Neuron (in vitro differentiated cells): ENCODE data around the gene SNX8.
"Not testable (repeated sequence)": the region's sequence is repeated elsewhere in the genome, so short reads cannot be mapped to it uniquely, and the experiment has no call there.

Source experiments
- H2AFZ ChIP-seq: one replicate; pipeline ENCODE4 v1.6.1; 2013; ENCODE audit warnings: low read depth, mild to moderate bottlenecking, inconsistent platforms, low read length, moderate library complexity
- H3K27me3 ChIP-seq: one replicate; pipeline ENCODE4 v1.6.1; 2013; ENCODE audit warnings: low read length; ENCODE audit not compliant: insufficient read depth
- H3K36me3 ChIP-seq: one replicate; pipeline ENCODE4 v1.6.1; 2013; ENCODE audit warnings: low read length; ENCODE audit not compliant: insufficient read depth
- H3K4me1 ChIP-seq: one replicate; pipeline ENCODE4 v1.6.1; 2013; ENCODE audit warnings: low read length; ENCODE audit not compliant: insufficient read depth
- H3K4me3 ChIP-seq: 2 replicates; pipeline ENCODE4 v1.5.1; 2013; ENCODE audit warnings: mild to moderate bottlenecking, low read length, moderate library complexity
- H3K9me3 ChIP-seq: one replicate; pipeline ENCODE4 v1.6.1; 2013; ENCODE audit warnings: low read length

SNX8 gene

GRCh38 chr7:2350861-2351260, 36.6 kb upstream of the SNX8 start:
- H3K27me3 ChIP-seq = no peaks in the 10 kb centered on the region
- H2AFZ ChIP-seq = no peak overlapping the region
- no peak overlapping the region for H3K4me3 ChIP-seq
- no peaks in the 10 kb centered on the region for H3K9me3 ChIP-seq
- H3K36me3 ChIP-seq = no peaks in the 10 kb centered on the region
- H3K4me1 ChIP-seq = peaks cover 4% of the 10 kb centered on the region

GRCh38 chr7:2350055-2350454, 35.8 kb upstream of the SNX8 start:
- Histone ChIP-seq H3K4me1 (no peaks in the 10 kb centered on the region), H3K27me3 (no peaks in the 10 kb centered on the region), H3K9me3 (no peaks in the 10 kb centered on the region), H3K4me3 (no peak overlapping the region), H2AFZ (no peak overlapping the region), H3K36me3 (no peaks in the 10 kb centered on the region)

GRCh38 chr7:2347351-2348063, 33.3 kb upstream of the SNX8 start:
- not testable (repeated sequence) for H2AFZ ChIP-seq, H3K4me3 ChIP-seq, H3K9me3 ChIP-seq, H3K36me3 ChIP-seq, H3K4me1 ChIP-seq, H3K27me3 ChIP-seq

GRCh38 chr7:2336626-2337299, 22.5 kb upstream of the SNX8 start:
- H3K9me3 ChIP-seq = no peaks in the 10 kb centered on the region
- no peak overlapping the region for H2AFZ ChIP-seq
- no peaks in the 10 kb centered on the region for H3K36me3 ChIP-seq
- H3K27me3 ChIP-seq = no peaks in the 10 kb centered on the region
- no peak overlapping the region for H3K4me3 ChIP-seq
- H3K4me1 ChIP-seq = no peaks in the 10 kb centered on the region

- H3K4me3 ChIP-seq, H3K4me1 ChIP-seq, H3K36me3 ChIP-seq, H3K9me3 ChIP-seq, H2AFZ ChIP-seq, H3K27me3 ChIP-seq: not testable (repeated sequence)
Observed at GRCh38 chr7:2332606-2333231, 18.5 kb upstream of the SNX8 start.

- H3K4me1 ChIP-seq = no peaks in the 10 kb centered on the region
- H3K36me3 ChIP-seq = no peaks in the 10 kb centered on the region
- no peaks in the 10 kb centered on the region for H3K9me3 ChIP-seq
- no peak overlapping the region for H3K4me3 ChIP-seq
- no peaks in the 10 kb centered on the region for H3K27me3 ChIP-seq
- H2AFZ ChIP-seq = no peak overlapping the region
Observed at GRCh38 chr7:2331707-2332106, 17.5 kb upstream of the SNX8 start.

- Histone ChIP-seq H3K4me1 (no peaks in the 10 kb centered on the region), H3K4me3 (no peak overlapping the region), H3K9me3 (no peaks in the 10 kb centered on the region), H3K36me3 (no peaks in the 10 kb centered on the region), H2AFZ (no peak overlapping the region), H3K27me3 (no peaks in the 10 kb centered on the region)
Observed at GRCh38 chr7:2330493-2330892, 16.3 kb upstream of the SNX8 start.

GRCh38 chr7:2326951-2327350, 12.7 kb upstream of the SNX8 start:
- Histone ChIP-seq H3K36me3 (no peaks in the 10 kb centered on the region), H3K4me1 (no peaks in the 10 kb centered on the region), H3K9me3 (no peaks in the 10 kb centered on the region), H3K4me3 (no peak overlapping the region), H2AFZ (no peak overlapping the region), H3K27me3 (no peaks in the 10 kb centered on the region)

GRCh38 chr7:2325162-2325561, 10.9 kb upstream of the SNX8 start:
- Histone ChIP-seq H3K27me3 (no peaks in the 10 kb centered on the region), H2AFZ (no peak overlapping the region), H3K36me3 (no peaks in the 10 kb centered on the region), H3K4me3 (no peak overlapping the region), H3K9me3 (no peaks in the 10 kb centered on the region), H3K4me1 (no peaks in the 10 kb centered on the region)

- no peak overlapping the region for H3K4me3 ChIP-seq
- no peaks in the 10 kb centered on the region for H3K9me3 ChIP-seq
- no peaks in the 10 kb centered on the region for H3K36me3 ChIP-seq
- no peaks in the 10 kb centered on the region for H3K27me3 ChIP-seq
- H2AFZ ChIP-seq = no peak overlapping the region
- no peaks in the 10 kb centered on the region for H3K4me1 ChIP-seq
Observed at GRCh38 chr7:2321020-2321419, 6.8 kb upstream of the SNX8 start.

GRCh38 chr7:2317556-2318293, 3.5 kb upstream of the SNX8 start:
- Histone ChIP-seq H3K9me3 (no peaks in the 10 kb centered on the region), H3K4me3 (no peak overlapping the region), H3K27me3 (no peaks in the 10 kb centered on the region), H2AFZ (no peak overlapping the region), H3K36me3 (no peaks in the 10 kb centered on the region), H3K4me1 (no peaks in the 10 kb centered on the region)

GRCh38 chr7:2316578-2316977, 2.3 kb upstream of the SNX8 start:
- H3K9me3 ChIP-seq = no peaks in the 10 kb centered on the region
- H3K4me3 ChIP-seq = no peak overlapping the region
- H3K27me3 ChIP-seq = no peaks in the 10 kb centered on the region
- H3K4me1 ChIP-seq = no peaks in the 10 kb centered on the region
- H2AFZ ChIP-seq = no peak overlapping the region
- no peaks in the 10 kb centered on the region for H3K36me3 ChIP-seq

- no peak overlapping the region for H2AFZ ChIP-seq
- H3K4me1 ChIP-seq = no peaks in the 10 kb centered on the region
- no peak overlapping the region for H3K4me3 ChIP-seq
- peaks cover 2% of the 10 kb centered on the region for H3K36me3 ChIP-seq
- H3K9me3 ChIP-seq = peaks cover 1% of the 10 kb centered on the region
- H3K27me3 ChIP-seq = no peaks in the 10 kb centered on the region
Observed at GRCh38 chr7:2315787-2316186, 1.5 kb upstream of the SNX8 start.
